ENCODE results near the gene DPP9.
"Not testable (repeated sequence)": the region's sequence is repeated elsewhere in the genome, so short reads cannot be mapped to it uniquely, and the experiment has no call there.

The DPP9 gene

GRCh38 chr19:4684312-4685095, 39.1 kb downstream of the DPP9 start:
- FAIRE-seq: no peak

- no peak for FAIRE-seq
Observed at GRCh38 chr19:4682417-4683200, 41.0 kb downstream of the DPP9 start.

GRCh38 chr19:4680021-4680420, 43.6 kb downstream of the DPP9 start:
- not testable (repeated sequence) for FAIRE-seq

- no peak for FAIRE-seq
Observed at GRCh38 chr19:4678881-4679790, 44.5 kb downstream of the DPP9 start.

- no peak for FAIRE-seq
Observed at GRCh38 chr19:4676955-4677731, 46.5 kb downstream of the DPP9 start.

GRCh38 chr19:4675346-4675745, 48.3 kb downstream of the DPP9 start:
- no peak for FAIRE-seq

GRCh38 chr19:4673726-4674125, 49.9 kb downstream of the DPP9 start:
- FAIRE-seq: no peak

GRCh38 chr19:4673216-4673615, 50.4 kb downstream of the DPP9 start:
- FAIRE-seq: no peak

- no peak for FAIRE-seq
Observed at GRCh38 chr19:4671185-4671851, 52.3 kb downstream of the DPP9 start.

GRCh38 chr19:4669723-4670480, 53.7 kb downstream of the DPP9 start, which contains the start of gene MYDGF:
TSS of gene MYDGF (minus strand) at chr19:4670342. CDS start at chr19:4670334, 8 bp downstream.
- FAIRE-seq: no peak

- no peak for FAIRE-seq
Observed at GRCh38 chr19:4664642-4665041, 59.0 kb downstream of the DPP9 start.

GRCh38 chr19:4662812-4663211, 60.8 kb downstream of the DPP9 start:
- FAIRE-seq: no peak

GRCh38 chr19:4662020-4662695, 61.5 kb downstream of the DPP9 start:
- no peak for FAIRE-seq

GRCh38 chr19:4660993-4661392, 62.6 kb downstream of the DPP9 start:
- FAIRE-seq: no peak

GRCh38 chr19:4660181-4660791, 63.4 kb downstream of the DPP9 start:
- FAIRE-seq: no peak

- no peak for FAIRE-seq
Observed at GRCh38 chr19:4657835-4658234, 65.8 kb downstream of the DPP9 start.

- FAIRE-seq: no peak
Observed at GRCh38 chr19:4657262-4657661, 66.4 kb downstream of the DPP9 start.

- no peak for FAIRE-seq
Observed at GRCh38 chr19:4656102-4656501, 67.5 kb downstream of the DPP9 start.
